NB4 (cell line): ENCODE measurements around the gene ZNF444.
"Not testable (repeated sequence)": the region's sequence is repeated elsewhere in the genome, so short reads cannot be mapped to it uniquely, and the experiment has no call there.

Experiments
- CTCF ChIP-seq: IDR thresholded peaks from one replicate; pipeline ENCODE4 v1.5.1; 2012; ENCODE audit warnings: low read depth, low read length
- POLR2A ChIP-seq: IDR thresholded peaks from 2 replicates; pipeline ENCODE4 v1.6.1; 2011; ENCODE audit warnings: mild to moderate bottlenecking; ENCODE audit not compliant: insufficient read length; ENCODE audit errors: extremely low read depth

DNA sequence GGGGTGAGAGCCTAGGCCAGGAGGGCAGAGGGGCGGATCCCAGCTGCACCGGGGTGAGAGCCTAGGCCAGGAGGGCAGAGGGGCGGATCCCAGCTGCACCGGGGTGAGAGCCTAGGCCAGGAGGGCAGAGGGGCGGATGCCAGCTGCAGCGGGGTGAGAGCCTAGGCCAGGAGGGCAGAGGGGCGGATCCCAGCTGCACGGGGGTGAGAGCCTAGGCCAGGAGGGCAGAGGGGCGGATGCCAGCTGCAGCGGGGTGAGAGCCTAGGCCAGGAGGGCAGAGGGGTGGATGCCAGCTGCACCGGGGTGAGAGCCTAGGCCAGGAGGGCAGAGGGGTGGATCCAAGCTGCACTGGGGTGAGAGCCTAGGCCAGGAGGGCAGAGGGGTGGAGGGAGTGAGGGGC is 35.2 kb downstream of the ZNF444 start:
- TF ChIP-seq CTCF, POLR2A: not testable (repeated sequence)
